Measurements from ENCODE around the gene GPR39.
"Not testable (repeated sequence)": the region's sequence is repeated elsewhere in the genome, so short reads cannot be mapped to it uniquely, and the experiment has no call there.

GPR39 gene

DNA sequence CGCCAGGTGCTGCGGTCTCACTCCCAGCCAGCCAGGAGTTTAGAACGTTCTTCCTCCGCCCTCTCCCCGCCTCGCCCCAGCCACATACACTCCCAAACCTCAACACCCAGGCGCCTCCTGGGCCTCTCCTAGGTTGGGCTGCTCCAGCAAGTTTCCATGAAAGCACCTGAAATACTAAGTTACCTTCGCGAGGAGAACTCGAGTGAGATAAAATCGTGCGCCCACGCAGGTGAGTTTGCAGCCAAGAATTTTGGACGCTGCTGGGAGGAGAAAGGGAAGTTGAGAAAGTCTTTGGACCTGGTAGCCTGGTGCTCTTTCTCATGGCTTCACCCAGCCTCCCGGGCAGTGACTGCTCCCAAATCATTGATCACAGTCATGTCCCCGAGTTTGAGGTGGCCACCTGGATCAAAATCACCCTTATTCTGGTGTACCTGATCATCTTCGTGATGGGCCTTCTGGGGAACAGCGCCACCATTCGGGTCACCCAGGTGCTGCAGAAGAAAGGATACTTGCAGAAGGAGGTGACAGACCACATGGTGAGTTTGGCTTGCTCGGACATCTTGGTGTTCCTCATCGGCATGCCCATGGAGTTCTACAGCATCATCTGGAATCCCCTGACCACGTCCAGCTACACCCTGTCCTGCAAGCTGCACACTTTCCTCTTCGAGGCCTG is at the start of gene GPR39:
Gene GPR39, plus strand, starts transcription at position 83 of the 673 bp plus-strand sequence.
- no peak for DNase-seq

DNA sequence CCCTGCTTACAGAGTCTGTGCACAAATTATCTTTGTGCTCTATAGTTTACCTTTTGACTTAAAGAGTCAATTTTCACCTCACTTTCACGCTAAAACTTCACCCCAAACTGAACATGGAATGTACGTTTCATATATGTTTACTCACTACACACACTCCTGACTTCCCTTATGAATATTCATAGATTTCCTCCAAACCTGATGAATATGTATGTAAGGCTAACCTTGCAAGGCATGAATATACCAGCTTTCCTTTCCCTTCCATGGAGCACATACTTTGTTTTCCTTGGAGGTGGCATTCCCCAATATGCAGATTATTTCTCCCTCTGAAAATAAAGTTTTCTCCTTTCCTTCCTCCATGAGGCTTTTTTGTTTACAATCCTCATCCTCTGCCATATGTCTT is 48.4 kb upstream of the GPR39 start:
- DNase-seq: no peak

DNA sequence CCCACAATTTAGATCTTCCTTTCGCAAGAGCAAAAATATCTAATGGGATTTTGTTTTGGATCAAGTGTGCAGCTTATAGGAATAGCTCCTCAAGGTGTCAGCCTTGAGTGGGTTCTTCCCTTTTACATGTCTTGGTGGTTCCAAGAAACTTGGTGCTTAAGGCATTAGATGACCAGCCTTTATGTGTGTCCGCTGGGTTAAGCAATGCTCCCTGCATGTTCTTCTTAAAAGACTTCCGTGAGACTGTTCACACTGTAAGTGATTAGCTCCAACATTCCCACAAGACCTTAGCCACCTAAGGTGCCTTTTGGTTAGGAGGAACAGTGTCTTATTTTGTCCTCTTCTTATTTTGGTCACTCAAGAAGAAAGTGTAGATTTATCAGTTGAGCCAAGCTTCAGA is 44.3 kb upstream of the GPR39 start:
- no peak for DNase-seq

DNA sequence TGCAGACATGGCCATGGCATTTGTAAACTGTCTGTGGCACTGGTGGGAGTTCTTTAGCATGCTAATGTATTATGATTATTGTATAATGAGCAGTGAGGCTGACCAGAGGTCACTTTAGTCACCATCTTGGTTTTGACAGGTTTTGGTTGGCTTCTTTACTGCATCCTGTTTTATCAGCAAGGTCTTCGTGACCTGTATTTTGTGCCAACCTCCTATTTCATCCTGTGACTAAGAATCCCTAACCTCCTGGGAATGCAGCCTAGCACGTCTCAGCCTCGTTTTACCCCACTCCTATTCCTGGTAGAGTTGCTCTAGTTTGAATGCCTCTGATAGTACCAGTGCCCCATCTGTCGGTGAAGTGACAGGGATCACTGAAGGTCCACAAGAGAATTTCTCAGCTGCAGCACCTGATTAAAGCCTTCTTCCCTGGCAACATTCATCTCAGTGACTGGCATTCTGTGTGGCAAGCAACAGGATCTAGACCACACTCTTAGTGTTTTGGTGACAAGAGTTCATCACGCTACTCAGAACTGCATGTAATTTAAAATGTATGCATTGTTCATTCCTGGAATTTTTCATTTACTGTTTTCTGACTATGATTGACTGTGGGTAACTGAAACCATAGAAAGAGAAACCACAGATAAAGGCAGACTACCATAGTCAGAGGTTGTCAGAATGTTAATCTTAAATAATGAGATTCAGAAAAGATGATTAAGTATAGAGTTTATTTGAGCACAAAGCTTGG is 43.0 kb upstream of the GPR39 start:
- DNase-seq: no peak

DNA sequence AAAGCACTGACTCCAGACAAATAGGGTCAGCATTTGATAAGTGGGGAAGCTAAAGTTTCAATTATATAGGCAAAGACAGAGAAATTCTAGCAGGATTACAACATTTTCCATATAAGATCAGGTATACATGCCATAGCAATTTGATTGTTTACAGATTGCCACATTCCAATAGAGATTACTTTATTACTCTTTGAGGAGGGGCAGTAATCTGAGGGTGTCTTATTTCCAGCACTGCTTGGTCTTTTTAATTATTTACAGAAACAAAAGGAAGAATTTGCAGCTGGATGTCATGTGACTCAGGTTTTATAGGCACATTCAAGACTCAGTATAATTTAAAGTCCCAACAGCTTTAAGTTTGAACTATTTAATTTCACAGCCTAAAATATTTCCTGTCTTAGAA is 42.5 kb upstream of the GPR39 start:
- DNase-seq: no peak

DNA sequence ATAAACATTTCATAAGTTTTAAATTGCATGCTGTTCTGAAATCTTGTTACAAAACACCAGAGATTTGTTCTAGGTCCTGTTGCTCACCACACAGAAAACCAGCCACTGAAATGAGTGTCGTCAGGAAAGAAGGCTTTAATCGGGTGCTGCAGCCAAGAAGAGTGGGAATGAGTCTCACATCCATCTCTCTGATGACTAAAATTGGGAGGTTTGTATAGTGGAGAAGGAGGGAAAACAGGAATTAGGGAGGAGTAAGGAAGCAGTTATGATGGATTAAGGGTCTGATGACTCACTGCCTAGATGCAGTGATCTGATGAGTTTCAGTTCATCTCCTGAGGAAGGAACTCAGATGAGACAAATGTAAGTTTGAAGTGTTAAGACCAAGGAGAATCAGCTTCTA is 42.1 kb upstream of the GPR39 start:
- DNase-seq: no peak

DNA sequence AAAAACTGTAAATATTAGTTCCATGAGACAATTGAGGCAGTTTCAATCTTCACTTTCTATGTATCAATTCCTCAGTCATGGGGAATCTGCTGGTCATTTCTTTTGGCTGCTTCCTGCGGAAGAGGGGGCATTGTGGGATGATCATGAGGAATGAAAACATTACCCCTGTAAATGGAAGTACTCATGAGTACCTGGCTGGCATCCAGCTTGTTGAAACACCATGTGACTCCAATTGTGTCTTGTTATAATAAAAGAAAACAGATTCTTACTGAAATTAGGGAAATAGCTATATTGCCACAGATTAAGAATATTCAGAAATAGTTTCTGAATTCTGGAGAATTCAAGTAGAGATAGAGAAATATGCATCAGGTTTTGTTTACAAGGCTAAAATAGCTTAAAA is 41.6 kb upstream of the GPR39 start:
- no peak for DNase-seq

DNA sequence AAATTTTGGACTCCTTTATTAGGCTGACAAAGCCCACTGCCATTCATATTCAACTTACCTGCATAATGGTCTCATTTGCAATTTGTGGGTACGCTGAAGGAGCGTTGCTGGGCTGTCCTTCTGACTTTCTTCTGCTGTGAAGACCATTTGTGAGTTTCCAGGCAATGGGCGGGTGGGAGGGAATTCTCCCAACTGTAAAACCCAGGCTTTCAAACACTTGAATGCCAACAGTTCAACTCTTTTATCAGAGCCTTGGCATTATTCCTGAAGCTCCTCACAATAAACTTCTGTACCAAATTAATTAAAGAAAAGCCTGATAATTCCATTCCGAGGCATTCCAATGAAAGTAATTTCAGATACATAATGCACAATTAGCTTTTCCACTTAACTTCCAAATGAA is 35.2 kb upstream of the GPR39 start:
- DNase-seq: no peak

DNA sequence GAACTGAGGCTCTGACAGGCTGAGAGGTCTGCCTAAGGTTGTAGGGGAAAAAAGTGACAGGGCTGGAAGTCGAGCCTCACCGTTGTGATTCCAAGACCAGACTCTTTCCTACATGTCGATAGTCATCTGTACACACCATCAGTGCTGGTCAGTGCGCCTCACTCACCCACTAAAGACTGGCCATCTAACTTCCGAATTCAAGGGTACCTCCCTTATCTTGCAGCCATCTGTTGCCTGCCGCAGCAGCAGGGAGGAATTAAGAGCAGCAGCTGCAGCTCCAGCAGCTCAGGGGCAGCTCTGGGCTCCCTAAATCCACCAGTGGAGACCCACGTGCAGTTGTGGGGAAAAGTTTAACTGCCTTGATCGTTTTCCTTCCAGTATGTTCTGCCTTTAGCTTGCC is 32.6 kb upstream of the GPR39 start:
- no peak for DNase-seq

DNA sequence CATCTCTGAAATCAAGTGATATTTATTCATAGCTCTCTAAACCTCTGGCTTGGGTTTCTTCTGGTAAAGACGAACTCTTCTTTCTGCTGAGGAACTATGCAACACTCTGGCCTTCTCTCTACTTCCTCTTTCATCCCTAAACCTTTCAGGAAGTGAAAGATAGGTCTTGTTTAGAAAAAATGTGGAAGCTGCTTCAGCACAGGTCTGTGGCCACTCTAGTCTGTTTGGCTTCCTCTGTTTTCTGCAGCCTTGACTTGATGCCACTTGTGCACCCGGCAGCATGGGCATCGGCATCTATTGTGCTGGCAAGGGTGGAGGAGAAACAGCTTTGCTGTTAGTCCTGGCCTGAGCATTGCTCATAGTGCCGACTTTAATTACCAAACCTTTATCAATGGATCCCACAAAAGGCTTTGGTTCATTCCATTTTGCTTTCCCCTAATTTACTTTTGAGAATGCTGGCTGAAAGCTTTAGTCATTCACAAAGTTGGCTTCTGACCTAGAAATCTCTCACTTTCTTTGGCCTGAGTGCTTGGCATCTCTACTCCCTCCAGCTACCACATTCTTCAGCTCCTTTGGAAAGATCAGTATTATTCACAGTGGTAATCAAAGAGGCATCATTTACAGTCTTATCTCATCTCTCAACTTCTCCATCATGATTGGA is 32.0 kb upstream of the GPR39 start:
- DNase-seq: no peak

DNA sequence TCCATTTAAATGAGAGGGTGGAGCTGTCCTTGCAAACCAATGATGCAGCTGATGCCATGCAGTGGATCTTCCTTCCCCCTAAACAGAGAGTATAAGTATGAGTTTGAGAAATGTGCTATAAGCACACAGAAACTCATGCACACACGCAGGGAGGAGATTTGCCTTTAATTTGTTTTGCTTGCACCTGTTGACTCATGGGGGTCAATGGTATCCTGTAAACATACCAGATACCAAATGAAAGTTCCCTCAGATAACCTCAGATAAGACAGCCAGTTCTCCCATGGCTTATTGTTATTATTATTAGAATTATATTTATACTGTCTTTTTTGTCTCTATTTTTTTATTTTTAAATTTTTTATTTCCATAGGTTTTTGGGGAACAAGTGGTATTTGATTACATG is 29.5 kb upstream of the GPR39 start:
- no peak for DNase-seq

DNA sequence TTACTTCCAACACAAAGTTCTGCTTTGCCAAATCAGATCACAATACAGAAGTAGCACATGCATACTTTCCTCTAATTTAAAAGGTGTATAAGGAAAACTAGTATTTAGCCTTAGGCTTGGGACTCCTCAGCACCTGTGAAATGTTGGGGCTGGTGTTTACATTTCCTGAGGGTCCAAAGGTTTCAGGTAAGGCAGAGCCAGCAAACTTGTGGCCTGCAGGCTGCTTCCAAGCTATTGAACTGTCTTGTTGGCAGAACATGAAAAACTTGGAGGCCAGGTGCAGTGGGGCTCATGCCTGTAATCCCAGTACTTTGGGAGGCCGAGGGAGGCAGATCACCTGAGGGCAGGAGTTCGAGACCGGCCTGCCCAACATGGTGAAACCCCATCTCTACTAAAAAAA is 26.5 kb upstream of the GPR39 start:
- DNase-seq: no peak

DNA sequence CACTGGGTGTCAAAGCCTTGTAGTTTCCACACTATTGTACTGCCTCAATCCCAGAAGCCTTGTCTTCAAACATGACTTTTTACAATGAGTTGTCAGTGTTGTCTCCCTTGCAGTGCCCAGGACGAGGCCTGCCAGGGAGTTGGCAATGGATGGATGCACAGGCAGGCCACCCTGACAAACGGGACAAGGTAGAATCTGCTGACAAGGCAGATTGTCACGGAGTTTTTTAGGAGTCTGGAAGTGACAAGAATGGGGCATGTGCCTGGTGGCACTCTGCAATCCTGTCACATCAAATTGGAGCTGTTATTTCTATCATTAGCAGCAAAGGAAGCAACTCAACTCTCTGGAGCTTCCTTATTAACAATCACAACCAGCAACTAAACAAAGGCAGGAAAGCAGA is 25.2 kb upstream of the GPR39 start:
- DNase-seq: no peak

DNA sequence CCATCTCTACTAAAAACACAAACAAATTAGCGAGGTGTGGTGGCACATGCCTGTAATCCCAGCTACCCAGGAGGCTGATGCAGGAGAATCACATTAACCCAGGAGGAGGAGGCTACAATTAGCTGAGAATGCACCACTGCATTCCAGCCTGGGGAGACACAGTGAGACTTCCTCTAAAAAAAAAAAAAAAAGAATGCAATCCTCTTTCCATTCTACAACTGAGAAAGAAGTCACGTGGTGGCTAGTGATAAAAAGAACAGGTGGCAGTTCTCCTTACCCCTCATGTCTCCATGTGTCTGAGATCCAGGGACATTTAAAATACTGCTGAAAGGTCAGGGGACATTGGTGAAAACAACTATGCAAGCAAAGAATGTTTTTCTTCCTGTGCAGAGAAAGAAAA is 24.4 kb upstream of the GPR39 start:
- no peak for DNase-seq

DNA sequence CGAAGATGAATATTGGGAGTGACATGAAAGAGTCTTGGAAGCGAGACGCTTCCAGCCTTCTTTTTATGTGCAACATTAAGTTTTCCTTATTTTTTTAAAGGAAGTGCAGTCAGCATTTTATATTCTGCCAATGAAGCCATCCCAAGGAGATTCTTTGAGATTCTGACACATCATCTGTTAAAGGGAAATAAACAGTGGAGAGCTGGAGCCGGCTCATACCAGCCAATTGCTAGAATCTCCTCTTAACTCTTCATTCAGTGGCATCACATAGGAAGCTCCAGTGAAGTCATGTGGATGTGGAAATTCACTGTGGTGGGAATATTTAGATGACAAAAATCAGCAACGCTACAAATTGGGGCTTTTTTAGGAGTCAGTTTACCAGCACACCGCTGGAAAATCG is 23.7 kb upstream of the GPR39 start:
- DNase-seq: no peak

DNA sequence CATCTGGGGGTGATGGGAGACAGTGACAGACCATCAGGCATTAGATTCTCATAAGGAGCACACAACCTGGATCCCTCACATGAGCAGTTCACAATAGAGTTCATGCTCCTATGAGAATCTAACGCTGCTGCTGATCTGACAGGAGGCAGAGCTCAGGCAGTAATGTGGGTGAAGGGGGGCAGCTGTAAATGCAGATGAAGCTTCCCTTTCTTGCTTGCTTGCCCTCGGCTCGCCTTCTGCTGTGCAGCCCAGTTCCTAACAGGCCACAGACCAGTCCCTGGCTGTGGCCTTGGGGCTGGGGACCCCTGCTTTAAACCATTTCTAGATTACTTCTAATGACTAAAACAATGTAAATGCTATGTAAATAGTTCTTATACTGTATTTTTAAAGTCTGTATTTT is 19.6 kb upstream of the GPR39 start:
- DNase-seq: not testable (repeated sequence)

DNA sequence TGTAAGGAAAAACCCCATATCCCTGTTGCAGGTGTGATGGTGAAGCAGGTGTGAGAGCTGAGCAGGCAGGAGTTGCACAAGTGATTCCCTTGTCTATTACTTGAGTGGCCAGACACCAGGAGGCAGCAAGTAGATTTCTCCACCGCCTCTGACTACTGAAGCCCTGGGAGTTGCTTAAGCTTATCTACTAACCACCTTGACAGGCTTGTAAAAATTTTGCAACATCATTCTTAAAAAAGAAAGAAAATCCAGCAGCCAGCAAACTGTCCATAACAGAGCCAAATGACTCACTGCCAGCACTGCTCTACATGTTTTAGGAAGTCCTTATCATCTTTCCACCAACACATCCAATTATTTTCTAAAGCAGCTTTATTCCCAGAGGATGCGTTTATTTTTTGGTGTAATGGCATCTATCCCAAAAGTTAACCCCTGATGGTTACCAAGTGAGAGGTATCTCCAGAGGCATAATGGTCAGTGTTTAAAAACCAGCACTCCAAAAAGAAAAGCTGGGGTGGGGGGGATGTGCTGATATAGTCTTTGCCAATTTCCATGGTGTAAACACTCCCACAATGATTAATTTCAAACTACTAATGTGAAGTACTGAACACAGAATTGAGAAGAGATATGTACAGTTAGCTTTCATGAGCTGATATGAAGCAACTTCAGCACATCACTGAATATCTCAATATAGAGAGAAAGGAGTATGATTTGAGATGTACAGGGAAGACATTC is 16.3 kb upstream of the GPR39 start:
- DNase-seq: no peak

DNA sequence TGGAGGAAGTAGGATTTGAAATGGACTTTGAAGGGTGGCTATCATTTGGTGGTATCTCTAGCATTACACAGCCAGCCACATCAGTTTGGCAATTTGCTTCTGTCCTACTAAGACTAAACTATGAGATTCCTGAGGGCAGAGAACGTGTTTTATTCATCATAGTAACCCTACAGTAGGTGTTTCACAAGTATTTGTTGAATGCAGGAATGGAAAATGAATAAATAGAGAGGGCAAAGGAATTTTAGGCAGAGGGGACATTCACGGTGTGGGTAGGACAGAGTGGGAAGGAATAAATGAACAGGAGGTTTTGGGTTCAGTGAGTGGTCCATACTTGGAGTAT is 15.7 kb upstream of the GPR39 start:
- no peak for DNase-seq

DNA sequence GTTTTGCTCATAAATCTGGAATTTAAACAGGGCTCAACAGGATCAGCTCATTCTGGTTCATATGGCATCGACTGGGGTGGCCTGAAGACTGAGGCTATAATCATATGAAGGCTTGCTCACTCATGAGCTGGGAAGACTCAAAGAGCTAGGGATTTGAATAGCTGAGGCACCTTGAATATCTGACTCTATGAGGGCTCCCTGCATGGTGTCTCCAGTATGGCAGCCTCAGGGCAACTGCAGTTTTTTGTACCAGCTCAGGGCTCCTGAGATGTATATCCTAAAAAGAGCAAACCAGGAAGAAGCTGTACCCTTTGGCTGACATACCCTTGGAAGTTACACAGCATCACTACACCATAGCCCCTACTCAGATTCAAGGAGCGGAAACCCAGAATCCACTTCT is 15.3 kb upstream of the GPR39 start:
- no peak for DNase-seq

DNA sequence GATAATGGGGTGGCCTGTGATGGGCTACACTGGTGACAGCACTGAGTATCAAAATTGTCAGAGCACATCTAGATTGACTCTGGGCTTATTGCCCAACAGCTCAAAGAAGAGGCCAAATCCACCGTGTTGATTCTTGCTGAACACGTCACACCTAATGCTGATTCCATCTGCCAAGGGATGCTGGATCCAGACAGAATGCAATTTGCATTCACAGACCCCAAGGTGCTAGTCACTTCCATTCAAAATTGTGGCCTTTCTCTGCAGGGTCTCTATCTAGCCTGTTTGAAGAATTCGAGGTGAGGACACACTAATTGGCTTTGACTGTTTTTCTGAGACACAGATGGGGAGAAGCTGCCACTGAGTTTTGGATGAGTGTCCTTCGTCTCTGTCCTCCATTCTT is 13.5 kb upstream of the GPR39 start:
- no peak for DNase-seq

DNA sequence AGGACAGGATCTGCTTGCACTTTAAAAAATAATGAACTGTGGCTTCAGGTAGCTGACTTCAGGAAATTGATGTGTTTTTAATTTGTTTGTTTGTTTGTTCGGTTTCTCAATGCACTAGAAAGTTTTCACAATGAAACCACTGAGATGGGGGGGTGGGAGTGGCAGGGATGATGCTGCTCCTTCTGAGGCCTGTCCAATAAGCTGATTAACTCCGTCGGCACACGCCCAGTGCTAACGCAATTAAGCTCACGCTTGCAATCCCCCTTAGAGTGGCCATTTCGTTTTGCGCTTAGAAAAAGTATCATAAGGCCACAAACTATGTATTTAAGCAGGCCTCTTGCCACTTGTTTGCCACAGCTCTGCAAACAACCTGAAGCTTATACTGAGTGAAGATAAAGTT is 12.5 kb upstream of the GPR39 start:
- DNase-seq: no peak

DNA sequence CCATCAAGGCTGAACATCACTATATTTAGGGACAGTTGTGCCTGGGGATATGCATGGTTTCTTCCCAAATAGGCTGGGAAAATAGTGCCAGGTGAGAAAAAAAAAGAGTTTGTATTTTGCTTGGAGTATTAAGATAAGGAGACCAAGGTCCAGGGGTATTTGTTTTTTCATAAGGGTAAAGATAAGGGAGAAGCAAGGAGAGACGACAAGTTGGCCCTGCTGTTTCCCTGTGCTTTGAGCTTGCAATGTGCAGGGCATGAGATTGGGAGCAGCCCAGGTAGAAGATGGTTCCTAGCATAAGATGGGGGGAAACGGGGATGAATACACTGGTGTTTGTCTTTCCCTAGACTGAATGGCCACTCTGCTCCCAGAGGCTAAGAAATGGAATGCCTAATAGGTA is 8.8 kb upstream of the GPR39 start:
- DNase-seq: no peak

DNA sequence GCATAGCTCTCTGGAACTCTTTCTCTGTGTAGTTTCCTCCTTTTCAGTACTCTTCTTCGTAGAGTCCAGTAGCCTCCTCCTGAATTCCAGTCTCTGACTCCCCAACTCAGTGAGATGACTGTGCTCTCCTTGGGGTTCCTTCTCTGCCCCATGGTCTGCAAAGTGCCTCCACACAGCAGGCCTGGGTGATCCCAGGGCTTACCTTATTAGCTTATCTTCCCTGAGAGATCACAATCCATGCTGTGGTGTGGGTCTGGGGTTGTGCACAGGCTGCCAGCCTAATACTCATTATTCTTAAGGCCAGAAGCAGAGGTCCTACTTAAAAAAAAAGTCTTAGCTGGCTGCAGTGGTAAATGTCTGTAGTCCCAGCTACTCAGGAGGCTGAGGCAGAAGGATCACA is 4.6 kb upstream of the GPR39 start:
- DNase-seq: no peak

DNA sequence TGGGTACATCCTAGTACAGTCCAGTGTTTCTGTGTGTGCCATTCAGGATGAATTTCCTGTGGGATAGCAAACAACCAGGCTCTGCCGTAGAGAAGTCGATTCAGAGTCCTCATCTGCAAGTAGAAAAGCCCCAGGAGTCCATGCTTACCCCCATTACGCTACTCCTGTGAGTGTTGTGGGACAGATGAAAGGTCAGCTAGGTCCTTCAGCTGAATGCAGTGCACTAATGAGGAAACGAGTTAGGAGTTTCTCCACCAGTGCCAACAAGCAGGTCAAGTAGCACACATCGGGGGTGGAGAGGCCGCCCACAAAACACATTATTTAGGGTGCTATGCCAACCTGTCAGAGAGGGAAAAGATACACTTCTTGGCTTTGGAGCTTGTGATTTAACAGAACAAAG is 2.5 kb upstream of the GPR39 start:
- no peak for DNase-seq

Measured in left hindlimb (tissue), 1 donor.